Spinal cord (tissue), 10 donors: ENCODE measurements around the gene LIPG. TPM values are rescaled to one million over a fixed set of nuclear protein-coding genes. Genes with fewer than 3 reads are reported as not detected.
"Not testable (repeated sequence)": the region's sequence is repeated elsewhere in the genome, so short reads cannot be mapped to it uniquely, and the experiment has no call there.

Experiments
- DNase-seq, 6 donors: peaks; one replicate each; pipeline versions ENCODE4 v3.0.0 to v3.0.0-alpha.2; 2013 to 2015; ENCODE audit warnings: low spot score in 6 of 6, low read depth in 4 of 6
- H3K27ac ChIP-seq: one replicate; pipeline ENCODE4 v1.5.1; 2013; ENCODE audit warnings: low read depth, low read length, control low read depth
- H3K27me3 ChIP-seq: one replicate; pipeline ENCODE4 v1.6.1; 2013; ENCODE audit warnings: low read length; ENCODE audit not compliant: control insufficient read depth, insufficient read depth
- H3K36me3 ChIP-seq: one replicate; pipeline ENCODE4 v1.6.1; 2013; ENCODE audit warnings: low read length; ENCODE audit not compliant: control insufficient read depth, insufficient read depth
- H3K4me1 ChIP-seq: one replicate; pipeline ENCODE4 v1.6.1; 2013; ENCODE audit warnings: low read length; ENCODE audit not compliant: control insufficient read depth, insufficient read depth
- H3K4me3 ChIP-seq: one replicate; pipeline ENCODE4 v1.5.1; 2013; ENCODE audit warnings: low read depth, low read length, control low read depth
- H3K9me3 ChIP-seq: one replicate; pipeline ENCODE4 v1.6.1; 2013; ENCODE audit warnings: low read length; ENCODE audit not compliant: control insufficient read depth, insufficient read depth
- WGBS: methylation state at CpG from one replicate; pipeline ENCODE4 v1.1.5; 2013; ENCODE audit warnings: missing lambda C conversion rate; ENCODE audit not compliant: insufficient coverage; 5-methylcytosine and 5-hydroxymethylcytosine counted together
- polyA plus RNA-seq, 2 donors: library from polyadenylated mRNA; unstranded; fragments of 120-200 nt; gene quantifications; one replicate each; pipeline ENCODE4 v1.2.1, GENCODE V29; 2013; ENCODE audit not compliant: insufficient read length in 2 of 2
- total RNA-seq, 2 donors: library from RNA; depleted of rRNA in 1 of 2; stranded (reverse); fragments of 120-200 nt in 1 of 2; fragments of >200 nt in 1 of 2; gene quantifications; one replicate each; pipeline versions ENCODE4 v1.2.3 to v1.2.4, GENCODE V29; 2013 to 2014
- donor health status: healthy.

LIPG gene
- total and polyA plus RNA-seq, 4 donors, result 3.6 to 11.4 (median 5.9) TPM

DNA sequence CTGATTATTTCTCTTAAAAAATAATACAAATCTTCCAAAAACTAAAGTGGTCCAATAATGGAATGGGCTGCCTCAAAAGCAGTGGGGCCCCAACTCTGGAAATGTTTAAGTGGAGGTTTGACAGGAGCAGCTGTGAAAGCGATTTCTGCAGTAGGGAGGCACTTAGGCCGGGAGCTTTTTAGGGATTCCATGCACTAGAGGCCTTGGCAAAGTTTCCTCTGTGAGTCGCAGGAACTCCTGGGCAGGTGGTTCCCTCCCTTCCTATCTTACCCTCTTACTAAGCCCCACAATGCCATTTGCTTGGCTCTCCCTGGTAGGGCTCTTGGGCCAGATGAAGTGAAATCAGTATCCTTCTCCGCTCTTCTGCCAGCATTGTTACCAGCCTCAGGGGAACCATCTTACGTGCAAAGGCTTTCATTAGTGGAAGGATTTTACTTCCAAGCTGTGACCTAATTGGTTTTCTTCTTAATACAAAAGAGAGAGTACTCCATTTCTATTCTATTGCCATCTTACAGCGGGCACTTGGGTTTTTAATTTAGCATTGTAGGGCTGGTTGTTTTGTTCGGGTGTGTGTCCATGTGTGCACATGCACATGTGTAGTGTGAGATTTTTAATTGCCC lies 40.5 kb upstream of the LIPG start:
- H3K9me3 ChIP-seq, result no peaks in the 10 kb centered on the region
- peak in 2 of 6 donors; percentile 27 to 93 for DNase-seq
- no peaks in the 10 kb centered on the region for H3K36me3 ChIP-seq
- WGBS, result 56% methylated on average over 2 of the region's 7 CpGs
- H3K27me3 ChIP-seq, result peaks cover 2% of the 10 kb centered on the region
- no peak overlapping the region for H3K4me3 ChIP-seq
- H3K4me1 ChIP-seq, result peaks cover 13% of the 10 kb centered on the region
- H3K27ac ChIP-seq, result no peak overlapping the region

DNA sequence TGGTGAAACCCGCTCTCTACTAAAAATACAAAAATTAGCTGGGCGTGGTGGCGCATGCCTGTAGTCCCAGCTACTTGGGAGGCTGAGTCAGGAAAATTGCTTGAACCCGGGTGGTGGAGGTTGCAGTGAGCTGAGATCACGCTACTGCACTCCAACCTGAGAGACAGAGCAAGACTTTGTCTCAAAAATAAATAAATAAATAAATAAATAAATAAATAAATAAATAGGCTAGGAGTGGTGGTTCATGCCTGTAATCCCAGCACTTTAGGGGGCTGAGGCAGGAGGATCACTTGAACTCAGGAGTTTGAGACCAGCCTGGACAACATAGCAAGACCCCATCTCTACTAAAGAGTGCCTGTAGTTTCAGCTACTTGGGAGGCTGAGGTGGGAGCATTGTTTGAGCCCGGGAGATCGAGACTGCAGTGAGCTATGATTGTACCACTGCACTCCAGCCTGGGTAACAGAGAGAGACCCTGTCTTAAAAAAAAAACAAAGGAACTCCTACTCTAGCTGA lies 38.2 kb upstream of the LIPG start:
- H3K4me3 ChIP-seq, H3K36me3 ChIP-seq, DNase-seq, H3K27ac ChIP-seq, H3K9me3 ChIP-seq, H3K27me3 ChIP-seq: not testable (repeated sequence)
- peaks cover 10% of the 10 kb centered on the region for H3K4me1 ChIP-seq
- no CpG with 5 or more reads among the region's 7 CpGs for WGBS

DNA sequence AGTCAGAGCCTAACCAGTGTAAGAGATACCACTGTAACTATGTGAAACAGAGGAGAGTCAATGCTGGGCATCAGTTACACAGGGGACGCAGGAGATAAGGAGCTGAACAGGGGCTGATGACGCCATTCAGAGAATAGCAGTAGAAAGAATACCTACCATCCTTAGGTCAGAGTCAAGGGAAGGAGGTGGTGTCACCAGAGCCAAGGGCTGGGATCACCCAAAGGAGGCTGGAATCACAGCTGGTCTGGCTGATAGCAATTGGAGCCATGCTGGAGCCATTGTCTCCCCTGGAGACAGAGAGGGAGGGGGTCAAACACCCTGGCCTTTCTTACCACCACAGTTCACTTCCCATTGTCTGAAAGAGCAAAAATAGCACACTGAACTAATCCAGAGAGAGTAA lies 37.5 kb upstream of the LIPG start:
- H3K27me3 ChIP-seq, result peaks cover 2% of the 10 kb centered on the region
- H3K27ac ChIP-seq, result no peak overlapping the region
- H3K9me3 ChIP-seq, result no peaks in the 10 kb centered on the region
- 73% methylated on average over 2 of the region's 2 CpGs for WGBS
- DNase-seq, result no peak
- H3K4me1 ChIP-seq, result peaks cover 4% of the 10 kb centered on the region
- no peaks in the 10 kb centered on the region for H3K36me3 ChIP-seq
- H3K4me3 ChIP-seq, result no peak overlapping the region

DNA sequence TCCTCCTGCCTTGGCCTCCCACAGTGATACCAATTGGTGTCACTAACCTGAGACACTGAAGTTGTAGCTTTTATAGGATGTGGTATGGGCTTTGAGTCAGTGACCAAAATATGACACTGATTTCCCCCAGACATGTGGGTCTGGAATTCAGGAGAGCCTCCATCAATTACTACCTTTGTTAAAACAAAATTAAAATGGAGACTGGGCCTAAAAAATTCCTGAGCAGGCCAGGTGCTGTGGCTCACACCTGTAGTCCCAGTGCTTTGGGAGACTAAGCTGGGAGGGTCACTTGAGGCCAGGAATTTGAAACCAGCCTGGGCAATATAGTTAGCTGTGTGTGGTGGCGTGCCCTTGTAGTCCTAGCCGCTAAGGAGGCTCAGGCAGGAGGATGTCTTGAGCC lies 36.9 kb upstream of the LIPG start:
- no peak overlapping the region for H3K27ac ChIP-seq
- H3K4me1 ChIP-seq, result peaks cover 3% of the 10 kb centered on the region
- DNase-seq, result no peak
- H3K36me3 ChIP-seq, result no peaks in the 10 kb centered on the region
- WGBS, result no CpG with 5 or more reads among the region's 2 CpGs
- no peak overlapping the region for H3K4me3 ChIP-seq
- H3K27me3 ChIP-seq, result peaks cover 2% of the 10 kb centered on the region
- no peaks in the 10 kb centered on the region for H3K9me3 ChIP-seq

DNA sequence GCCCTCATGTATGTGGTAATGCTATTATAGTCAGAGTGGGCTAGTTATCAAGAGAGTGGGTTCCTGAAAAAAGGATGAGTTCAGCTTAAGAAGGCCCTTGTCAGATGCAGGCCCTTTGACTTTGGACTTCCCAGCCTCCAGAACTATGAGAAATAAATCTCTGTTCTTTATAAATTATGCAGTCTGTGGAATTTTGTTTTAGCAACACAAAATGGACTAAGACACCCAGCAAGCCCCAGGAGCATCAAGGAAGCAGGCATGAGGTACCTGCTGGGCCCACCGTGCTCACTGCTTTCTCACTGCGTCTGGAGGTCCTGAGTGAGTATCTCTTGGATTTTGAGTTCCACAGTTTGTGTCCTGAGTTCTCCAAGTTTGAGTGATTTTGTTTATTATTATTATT lies 35.9 kb upstream of the LIPG start:
- Histone ChIP-seq H3K4me3 (no peak overlapping the region), H3K27ac (no peak overlapping the region), H3K4me1 (peaks cover 3% of the 10 kb centered on the region), H3K27me3 (peaks cover 2% of the 10 kb centered on the region), H3K36me3 (no peaks in the 10 kb centered on the region), H3K9me3 (no peaks in the 10 kb centered on the region)
- DNase-seq, result no peak
- WGBS, result no CpG with 5 or more reads among the region's 2 CpGs

DNA sequence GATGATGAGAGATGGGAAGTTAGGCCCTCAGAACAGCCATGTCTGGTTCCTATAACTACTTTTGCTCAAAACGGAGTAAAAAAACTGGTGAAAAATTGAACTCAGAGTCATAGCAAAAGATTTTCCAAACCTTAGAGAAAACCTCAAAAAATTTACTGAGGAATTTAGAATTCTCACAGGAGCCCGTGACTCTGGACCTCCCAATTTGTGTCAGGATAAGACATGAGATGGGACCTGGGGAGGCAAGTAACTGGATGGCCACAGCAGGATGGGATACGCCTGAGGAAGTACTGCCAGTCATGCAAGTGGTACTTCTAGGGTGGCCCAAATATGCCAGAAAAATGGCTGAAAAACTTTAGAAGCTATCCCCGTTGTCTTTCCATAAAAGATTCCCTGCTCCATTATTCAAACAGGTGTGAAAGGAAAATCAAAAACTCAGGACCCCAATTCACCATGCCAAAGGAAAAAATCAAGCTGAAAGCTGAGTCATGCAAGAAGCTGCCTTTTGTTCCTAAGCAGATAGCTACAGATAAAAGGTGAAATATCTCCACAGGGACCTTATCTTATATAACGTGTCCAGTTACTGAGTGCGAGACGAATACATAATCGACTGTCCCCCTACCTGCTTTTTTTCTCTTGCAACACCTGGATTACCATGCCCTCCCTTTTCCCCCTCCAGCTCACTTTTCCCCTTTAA lies 34.1 kb upstream of the LIPG start:
- no peak for DNase-seq
- peaks cover 2% of the 10 kb centered on the region for H3K27me3 ChIP-seq
- 81% methylated on average over 5 of the region's 8 CpGs for WGBS
- H3K27ac ChIP-seq, result no peak overlapping the region
- no peaks in the 10 kb centered on the region for H3K36me3 ChIP-seq
- no peaks in the 10 kb centered on the region for H3K4me1 ChIP-seq
- H3K9me3 ChIP-seq, result no peaks in the 10 kb centered on the region
- H3K4me3 ChIP-seq, result no peak overlapping the region

DNA sequence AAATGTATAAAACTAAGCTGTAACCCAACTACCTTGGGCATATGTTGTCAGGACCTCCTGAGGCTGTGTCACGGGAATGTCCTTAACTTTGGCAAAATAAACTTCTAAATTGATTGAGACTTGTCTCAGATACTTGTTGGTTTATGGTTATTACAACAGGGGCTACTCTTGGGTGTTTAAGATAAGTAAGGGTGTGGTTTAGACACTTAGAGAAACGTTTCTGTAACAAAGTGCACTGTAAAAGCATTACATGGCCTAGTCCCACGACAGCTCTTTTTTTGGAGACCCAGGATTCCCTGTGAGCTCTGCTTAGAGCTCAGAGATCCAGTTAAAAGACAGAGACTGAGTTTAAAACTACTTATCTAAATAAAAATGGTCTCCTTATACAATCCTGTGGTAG lies 32.3 kb upstream of the LIPG start:
- no peak overlapping the region for H3K27ac ChIP-seq
- 33% methylated on average over 1 of the region's 3 CpGs for WGBS
- H3K36me3 ChIP-seq, result no peaks in the 10 kb centered on the region
- H3K4me1 ChIP-seq, result no peaks in the 10 kb centered on the region
- no peak for DNase-seq
- no peaks in the 10 kb centered on the region for H3K27me3 ChIP-seq
- H3K4me3 ChIP-seq, result no peak overlapping the region
- no peaks in the 10 kb centered on the region for H3K9me3 ChIP-seq

DNA sequence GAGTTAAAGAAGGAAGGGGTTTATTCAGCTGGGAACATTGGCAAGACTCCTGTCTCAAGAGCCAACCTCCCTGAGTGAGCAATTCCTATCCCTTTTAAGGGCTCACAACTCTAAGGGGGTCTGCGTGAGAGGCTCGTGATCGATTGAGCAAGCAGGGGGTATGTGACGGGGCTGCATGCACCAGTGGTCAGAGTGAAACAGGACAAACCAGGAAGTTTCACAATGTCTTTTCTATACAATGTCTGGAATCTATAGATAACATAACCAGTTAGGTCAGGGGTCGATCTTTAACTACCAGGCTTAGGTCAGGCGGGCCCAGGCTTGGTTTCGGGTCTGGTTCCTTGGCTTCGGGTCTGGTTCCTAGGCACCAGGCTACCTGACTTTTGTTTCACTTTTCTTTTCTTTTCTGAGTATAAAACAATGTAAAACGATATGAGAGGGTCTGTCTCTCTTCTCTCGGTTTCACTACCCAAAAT lies 30.1 kb upstream of the LIPG start:
- Histone ChIP-seq H3K27me3 (no peaks in the 10 kb centered on the region), H3K4me1 (no peaks in the 10 kb centered on the region)

DNA sequence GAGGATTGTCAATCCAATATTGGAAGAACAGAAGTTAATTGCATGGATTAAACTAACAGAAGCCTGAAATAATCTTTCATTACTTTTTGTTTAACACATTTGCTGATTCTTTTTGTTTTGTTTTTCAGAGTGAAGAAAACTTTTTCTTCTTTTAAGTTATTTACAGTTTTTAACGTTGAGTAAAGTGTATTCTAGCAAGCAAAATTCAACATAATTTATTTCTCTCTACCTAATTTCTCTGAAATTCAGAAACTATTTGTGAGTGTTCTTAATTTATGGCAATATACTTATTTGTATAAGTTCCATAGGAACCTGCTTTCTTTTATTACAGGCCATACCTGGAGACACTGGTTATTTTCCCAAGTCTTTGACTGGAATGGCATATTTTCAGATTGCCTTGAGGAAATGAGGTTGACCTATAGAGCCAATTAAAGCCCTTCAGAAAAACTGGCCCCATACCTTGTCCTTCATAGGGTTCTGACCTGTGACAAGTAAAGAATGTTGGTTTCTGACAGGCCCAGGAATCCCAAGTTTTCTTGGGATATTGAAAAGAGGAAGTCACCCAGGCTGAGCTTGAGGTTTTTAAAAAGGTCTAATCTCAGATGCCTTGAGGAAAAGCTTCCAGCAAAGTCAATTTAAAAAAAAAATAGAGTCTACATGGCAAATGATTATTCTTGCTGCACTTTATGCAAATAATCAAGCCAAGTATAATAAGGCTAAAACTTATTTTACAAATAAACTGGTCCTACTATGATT lies 26.8 kb upstream of the LIPG start:
- no CpG with 5 or more reads among the region's 1 CpG for WGBS
- Histone ChIP-seq H3K27me3 (no peaks in the 10 kb centered on the region), H3K9me3 (peaks cover 1% of the 10 kb centered on the region), H3K36me3 (no peaks in the 10 kb centered on the region), H3K4me3 (no peak overlapping the region), H3K4me1 (no peaks in the 10 kb centered on the region), H3K27ac (no peak overlapping the region)
- DNase-seq, result no peak

More for the DNA sequence above, 30.1 kb upstream of the LIPG start:
- H3K4me3 ChIP-seq, result no peak overlapping the region
- H3K9me3 ChIP-seq, result peaks cover 1% of the 10 kb centered on the region
- no peak overlapping the region for H3K27ac ChIP-seq
- DNase-seq, result no peak
- no peaks in the 10 kb centered on the region for H3K36me3 ChIP-seq
- WGBS, result 66% methylated on average over 8 of the region's 10 CpGs
